SK-N-SH (cell line): ENCODE measurements around the gene S1PR2. TPM values are rescaled to one million over a fixed set of nuclear protein-coding genes. Genes with fewer than 3 reads are reported as not detected.

Experiments used
- CTCF ChIA-PET: fragments of 300-600, 350-600 bp; formaldehyde crosslinking; extraction: SDS; loops from one replicate; lab custom pipeline; 2021; lab: Yijun Ruan, JAX
- POLR2A ChIA-PET: fragments of 350-600 bp; sonication (Branson Sonifier 250); formaldehyde crosslinking; extraction: SDS; loops from one replicate; lab custom pipeline; 2020; ENCODE audit warnings: antibody characterized with exemption, inconsistent platforms; lab: Yijun Ruan, JAX
- DNase-seq: peaks from one replicate; pipeline ENCODE4 v3.0.0; 2012
- H2AFZ ChIP-seq: fragments of 200-600 bp; sonication (generic); 2 replicates; pipeline ENCODE4 v1.8.1; 2016; ENCODE audit warnings: antibody characterized with exemption, mild to moderate bottlenecking, low read depth
- H3F3A ChIP-seq: fragments of 200-600 bp; sonication (generic); replicated peaks from 2 replicates; pipeline ENCODE3; 2016; ENCODE audit warnings: antibody characterized with exemption, mild to moderate bottlenecking; ENCODE audit not compliant: insufficient read depth
- H3K27ac ChIP-seq, 2 experiments: fragments of 200-500 bp in 1 of 2; fragments of 200-600 bp in 1 of 2; sonication (Bioruptor generic) in 1 of 2; sonication (generic), shearing (Covaris generic) in 1 of 2; 2 replicates each; pipeline versions ENCODE4 v1.5.1 to v1.6.1; 2014 to 2016; ENCODE audit warnings: low read depth in 2 of 2, inconsistent platforms in 1 of 2, low read length in 1 of 2, mild to moderate bottlenecking in 1 of 2, mixed read lengths in 1 of 2
- H3K27me3 ChIP-seq: fragments of 200-600 bp; sonication (generic), shearing (Covaris generic); 2 replicates; pipeline ENCODE4 v1.6.1; 2016; ENCODE audit warnings: mixed run types; ENCODE audit not compliant: insufficient read depth
- H3K36me3 ChIP-seq, 2 experiments: fragments of 200-500 bp in 1 of 2; fragments of 200-600 bp in 1 of 2; sonication (Bioruptor generic) in 1 of 2; sonication (generic) in 1 of 2; replicated peaks in 1 of 2; 2 replicates each; pipeline versions ENCODE3 to v1.5.1; 2014 to 2016; ENCODE audit warnings: low read length in 1 of 2, mild to moderate bottlenecking in 1 of 2; ENCODE audit not compliant: insufficient read depth in 2 of 2, control insufficient read depth in 1 of 2
- H3K4me1 ChIP-seq, 2 experiments: fragments of 200-500 bp in 1 of 2; fragments of 200-600 bp in 1 of 2; sonication (Bioruptor generic) in 1 of 2; sonication (generic), shearing (Covaris generic) in 1 of 2; 2 replicates each; pipeline versions ENCODE4 v1.5.1 to v1.6.1; 2014 to 2016; ENCODE audit warnings: low read depth in 1 of 2, low read length in 1 of 2, mixed run types in 1 of 2; ENCODE audit not compliant: insufficient read depth in 2 of 2, control insufficient read depth in 1 of 2
- H3K4me2 ChIP-seq: fragments of 200-600 bp; sonication (generic), shearing (Covaris generic); 2 replicates; pipeline ENCODE4 v1.6.1; 2017; ENCODE audit warnings: mixed run types
- H3K4me3 ChIP-seq, 2 experiments: fragments of 200-500 bp in 1 of 2; fragments of 200-600 bp in 1 of 2; sonication (Bioruptor generic) in 1 of 2; sonication (generic), shearing (Covaris generic) in 1 of 2; 2 replicates each; pipeline versions ENCODE4 v1.5.1 to v1.8.1; 2014 to 2016; ENCODE audit warnings: low read depth in 2 of 2, inconsistent platforms in 1 of 2, low read length in 1 of 2, mild to moderate bottlenecking in 1 of 2, mixed read lengths in 1 of 2, moderate library complexity in 1 of 2
- H3K79me2 ChIP-seq: fragments of 200-600 bp; sonication (generic); 2 replicates; pipeline ENCODE4 v1.8.1; 2017; ENCODE audit warnings: mild to moderate bottlenecking; ENCODE audit not compliant: insufficient read depth
- H3K9ac ChIP-seq: fragments of 200-600 bp; sonication (generic); 2 replicates; pipeline ENCODE4 v1.6.1; 2017; ENCODE audit warnings: mixed run types
- H3K9me2 ChIP-seq: fragments of 200-600 bp; sonication (generic); 2 replicates; pipeline ENCODE4 v1.6.1; 2017; ENCODE audit warnings: mixed run types
- H3K9me3 ChIP-seq: fragments of 200-600 bp; sonication (generic); 2 replicates; pipeline ENCODE4 v1.6.1; 2017; ENCODE audit warnings: mixed run types, mild to moderate bottlenecking, moderate library complexity
- H4K20me1 ChIP-seq: fragments of 200-600 bp; sonication (generic); 2 replicates; pipeline ENCODE4 v1.6.1; 2017; ENCODE audit warnings: mild to moderate bottlenecking, mixed run types; ENCODE audit not compliant: insufficient read depth
- CHD2 ChIP-seq: fragments of 150-350 bp; IDR thresholded peaks from 2 replicates; pipeline ENCODE4 v1.6.1; 2018; ENCODE audit warnings: low read length; ENCODE audit not compliant: partially characterized antibody
- EP300 ChIP-seq, 2 experiments: IDR thresholded peaks; 2 replicates each; pipeline versions ENCODE4 v1.4.0 to v1.6.1; 2012; ENCODE audit warnings: borderline replicate concordance in 1 of 2, low read depth in 1 of 2, low read length in 1 of 2
- FOSL2 ChIP-seq: IDR thresholded peaks from 2 replicates; pipeline ENCODE4 v1.4.0; 2012; ENCODE audit warnings: low read depth, mild to moderate bottlenecking, moderate library complexity, borderline replicate concordance
- FOXM1 ChIP-seq: IDR thresholded peaks from 2 replicates; pipeline ENCODE4 v1.4.0; 2012; ENCODE audit warnings: low read depth, mild to moderate bottlenecking
- GABPA ChIP-seq: IDR thresholded peaks from 2 replicates; pipeline ENCODE4 v1.4.0; 2012; ENCODE audit warnings: low read depth, mild to moderate bottlenecking
- GATA2 ChIP-seq: sonication (generic); formaldehyde crosslinking; IDR thresholded peaks from 2 replicates; pipeline ENCODE4 v1.5.0; 2020; ENCODE audit warnings: mild to moderate bottlenecking, missing genetic modification reagents
- JUND ChIP-seq: IDR thresholded peaks from 2 replicates; pipeline ENCODE4 v1.4.0; 2012
- MXI1 ChIP-seq: IDR thresholded peaks from 2 replicates; pipeline ENCODE4 v1.6.1; 2012; ENCODE audit warnings: mild to moderate bottlenecking, low read depth, low read length, improper control_type of control experiment
- NRF1 ChIP-seq: IDR thresholded peaks from 2 replicates; pipeline ENCODE4 v1.6.1; 2012; ENCODE audit warnings: low read depth, mild to moderate bottlenecking, low read length
- RAD21 ChIP-seq: IDR thresholded peaks from 2 replicates; pipeline ENCODE4 v1.6.1; 2012; ENCODE audit warnings: mild to moderate bottlenecking, low read length
- RCOR1 ChIP-seq: fragments of 150-350 bp; IDR thresholded peaks from 2 replicates; pipeline ENCODE4 v1.6.1; 2017; ENCODE audit warnings: antibody characterized with exemption, low read length
- RFX5 ChIP-seq: IDR thresholded peaks from 2 replicates; pipeline ENCODE4 v1.6.1; 2012; ENCODE audit warnings: mild to moderate bottlenecking, improper control_type of control experiment, low read length
- RXRA ChIP-seq: IDR thresholded peaks from 2 replicates; pipeline ENCODE4 v1.4.0; 2012; ENCODE audit warnings: low read depth, mild to moderate bottlenecking, borderline replicate concordance
- SIN3A ChIP-seq: IDR thresholded peaks from 2 replicates; pipeline ENCODE4 v1.6.1; 2012; ENCODE audit warnings: low read depth, mild to moderate bottlenecking, low read length, moderate library complexity, borderline replicate concordance
- SMC3 ChIP-seq: IDR thresholded peaks from 2 replicates; pipeline ENCODE4 v1.6.1; 2012; ENCODE audit warnings: low read depth, low read length, improper control_type of control experiment
- TAF1 ChIP-seq: IDR thresholded peaks from 2 replicates; pipeline ENCODE4 v1.6.1; 2012; ENCODE audit warnings: low read depth, mild to moderate bottlenecking, low read length, moderate library complexity, borderline replicate concordance
- TEAD4 ChIP-seq: IDR thresholded peaks from 2 replicates; pipeline ENCODE4 v1.4.0; 2012; ENCODE audit warnings: mild to moderate bottlenecking, borderline replicate concordance; ENCODE audit not compliant: insufficient read depth
- YY1 ChIP-seq: IDR thresholded peaks from 2 replicates; pipeline ENCODE4 v1.4.0; 2012; ENCODE audit warnings: low read depth, mild to moderate bottlenecking
- WGBS: methylation state at CpG from one replicate; pipeline ENCODE4 v1.1.6; 2017; ENCODE audit warnings: low lambda C conversion rate; 5-methylcytosine and 5-hydroxymethylcytosine counted together
- polyA plus RNA-seq, 3 experiments: library from polyadenylated mRNA; depleted of rRNA; stranded (reverse); fragments of >200 nt; gene quantifications; 2 replicates each; pipeline ENCODE4 v1.2.3, GENCODE V29; 2012
- TF ChIP-seq, protein P1 (sequence below): IDR thresholded peaks from 2 replicates; pipeline ENCODE4 v1.4.0; 2012; ENCODE audit warnings: low read depth, borderline replicate concordance
- TF ChIP-seq, protein P2 (sequence below): IDR thresholded peaks from 2 replicates; pipeline ENCODE4; 2012
- TF ChIP-seq, protein P3 (sequence below): IDR thresholded peaks from 2 replicates; pipeline ENCODE4 v1.4.0; 2012; ENCODE audit warnings: low read depth
- TF ChIP-seq, protein P4 (sequence below): IDR thresholded peaks from 2 replicates; pipeline ENCODE4 v1.6.1; 2012; ENCODE audit warnings: mild to moderate bottlenecking, low read depth, low read length, moderate library complexity

The S1PR2 gene
- polyA plus RNA-seq, 1 of the 3 experiments (the other 2 are of a cell fraction): 3.6 TPM

DNA sequence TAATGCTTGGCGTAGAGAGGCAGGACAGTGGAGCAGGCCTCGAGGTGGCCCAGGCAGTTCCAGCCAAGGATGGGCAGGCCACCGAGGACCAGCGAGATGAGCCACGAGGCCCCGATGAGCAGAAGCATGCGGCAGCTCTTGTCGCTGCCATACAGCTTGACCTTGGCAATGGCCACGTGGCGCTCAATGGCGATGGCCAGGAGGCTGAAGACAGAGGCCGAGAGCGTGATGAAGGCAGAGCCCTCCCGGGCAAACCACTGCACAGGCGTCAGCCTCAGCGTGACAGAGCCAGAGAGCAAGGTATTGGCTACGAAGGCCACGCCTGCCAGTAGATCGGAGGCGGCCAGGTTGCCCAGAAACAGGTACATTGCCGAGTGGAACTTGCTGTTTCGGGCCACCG lies 6.8 kb downstream of the S1PR2 start:
- no peaks in the 10 kb centered on the region for H3F3A ChIP-seq
- 94% methylated on average over 15 of the region's 23 CpGs for WGBS
- H3K79me2 ChIP-seq: no peaks in the 10 kb centered on the region
- POLR2A ChIA-PET: no interaction called here
- no peaks in the 10 kb centered on the region for H3K36me3 ChIP-seq
- TF ChIP-seq TEAD4 (no peak), CHD2 (no peak), FOXM1 (no peak), RCOR1 (no peak), RAD21 (no peak), NRF1 (no peak), GABPA (no peak), RXRA (no peak), SIN3A (no peak), YY1 (no peak), MXI1 (no peak), EP300 (IDR thresholded peaks at IDR 0.05; ENCODE audit: borderline replicate concordance in 1 of 2, low read depth in 1 of 2, low read length in 1 of 2) (no peak)
- TF ChIP-seq, protein P1, sequence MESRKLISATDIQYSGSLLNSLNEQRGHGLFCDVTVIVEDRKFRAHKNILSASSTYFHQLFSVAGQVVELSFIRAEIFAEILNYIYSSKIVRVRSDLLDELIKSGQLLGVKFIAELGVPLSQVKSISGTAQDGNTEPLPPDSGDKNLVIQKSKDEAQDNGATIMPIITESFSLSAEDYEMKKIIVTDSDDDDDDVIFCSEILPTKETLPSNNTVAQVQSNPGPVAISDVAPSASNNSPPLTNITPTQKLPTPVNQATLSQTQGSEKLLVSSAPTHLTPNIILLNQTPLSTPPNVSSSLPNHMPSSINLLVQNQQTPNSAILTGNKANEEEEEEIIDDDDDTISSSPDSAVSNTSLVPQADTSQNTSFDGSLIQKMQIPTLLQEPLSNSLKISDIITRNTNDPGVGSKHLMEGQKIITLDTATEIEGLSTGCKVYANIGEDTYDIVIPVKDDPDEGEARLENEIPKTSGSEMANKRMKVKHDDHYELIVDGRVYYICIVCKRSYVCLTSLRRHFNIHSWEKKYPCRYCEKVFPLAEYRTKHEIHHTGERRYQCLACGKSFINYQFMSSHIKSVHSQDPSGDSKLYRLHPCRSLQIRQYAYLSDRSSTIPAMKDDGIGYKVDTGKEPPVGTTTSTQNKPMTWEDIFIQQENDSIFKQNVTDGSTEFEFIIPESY: no peak
- TF ChIP-seq, protein P2, sequence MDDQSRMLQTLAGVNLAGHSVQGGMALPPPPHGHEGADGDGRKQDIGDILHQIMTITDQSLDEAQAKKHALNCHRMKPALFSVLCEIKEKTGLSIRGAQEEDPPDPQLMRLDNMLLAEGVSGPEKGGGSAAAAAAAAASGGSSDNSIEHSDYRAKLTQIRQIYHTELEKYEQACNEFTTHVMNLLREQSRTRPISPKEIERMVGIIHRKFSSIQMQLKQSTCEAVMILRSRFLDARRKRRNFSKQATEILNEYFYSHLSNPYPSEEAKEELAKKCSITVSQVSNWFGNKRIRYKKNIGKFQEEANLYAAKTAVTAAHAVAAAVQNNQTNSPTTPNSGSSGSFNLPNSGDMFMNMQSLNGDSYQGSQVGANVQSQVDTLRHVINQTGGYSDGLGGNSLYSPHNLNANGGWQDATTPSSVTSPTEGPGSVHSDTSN: no peak
- TF ChIP-seq, protein P3, sequence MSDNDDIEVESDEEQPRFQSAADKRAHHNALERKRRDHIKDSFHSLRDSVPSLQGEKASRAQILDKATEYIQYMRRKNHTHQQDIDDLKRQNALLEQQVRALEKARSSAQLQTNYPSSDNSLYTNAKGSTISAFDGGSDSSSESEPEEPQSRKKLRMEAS: no peak
- TF ChIP-seq, all 33 proteins: peak for 0
- Histone ChIP-seq H3K9me3 (no peaks in the 10 kb centered on the region), H3K27me3 (no peaks in the 10 kb centered on the region), H4K20me1 (no peaks in the 10 kb centered on the region), H3K4me1 (peaks cover 0 to 23% of the 10 kb centered on the region in 2 experiments; a peak in 1 of 4 replicates), H3K4me3 (no peak overlapping the region), H3K9ac (no peak overlapping the region), H3K9me2 (no peaks in the 10 kb centered on the region), H3K27ac (no peak overlapping the region), H3K4me2 (no peak overlapping the region), H2AFZ (no peak overlapping the region)
- DNase-seq: no peak
- CTCF ChIA-PET: no interaction called here

DNA sequence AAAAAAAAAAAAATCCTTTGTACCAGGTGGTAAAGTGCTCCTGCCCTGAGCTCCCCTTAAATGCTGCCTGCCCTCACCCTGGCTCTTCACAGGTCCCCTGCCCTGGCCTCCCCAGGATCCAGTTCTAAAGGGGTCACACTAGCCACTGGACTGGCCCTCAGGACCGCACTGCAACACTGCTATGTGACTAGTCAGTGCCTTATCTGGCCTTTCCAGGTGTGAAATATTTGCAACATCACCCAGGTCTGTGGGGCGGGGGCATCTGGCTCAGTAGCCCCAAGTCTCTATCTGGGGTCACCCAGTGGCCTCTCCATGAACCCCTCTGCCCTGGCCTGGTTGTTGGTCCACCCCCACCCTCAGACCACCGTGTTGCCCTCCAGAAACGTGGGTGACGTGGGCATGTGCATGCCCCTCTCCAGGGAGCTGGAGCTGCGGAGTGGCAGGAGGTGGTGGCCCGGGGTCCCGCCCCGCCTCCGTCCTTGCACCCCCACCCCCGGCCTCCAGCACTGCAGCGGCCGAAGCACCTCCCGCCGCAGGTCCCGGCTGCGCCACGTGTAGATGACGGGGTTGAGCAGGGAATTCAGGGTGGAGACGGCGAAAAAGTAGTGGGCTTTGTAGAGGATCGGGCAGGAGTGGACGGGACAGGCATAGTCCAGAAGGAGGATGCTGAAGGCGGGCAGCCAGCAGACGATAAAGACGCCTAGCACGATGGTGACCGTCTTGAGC lies 7.5 kb downstream of the S1PR2 start:
- peaks cover 0 to 21% of the 10 kb centered on the region in 2 experiments; a peak in 1 of 4 replicates for H3K4me1 ChIP-seq
- POLR2A ChIA-PET: no interaction called here
- 95% methylated on average over 19 of the region's 28 CpGs for WGBS
- no peak for TF ChIP-seq GATA2
- no peak for TF ChIP-seq JUND
- no peak for TF ChIP-seq FOSL2
- no peak for TF ChIP-seq SMC3
- TF ChIP-seq, protein P4, sequence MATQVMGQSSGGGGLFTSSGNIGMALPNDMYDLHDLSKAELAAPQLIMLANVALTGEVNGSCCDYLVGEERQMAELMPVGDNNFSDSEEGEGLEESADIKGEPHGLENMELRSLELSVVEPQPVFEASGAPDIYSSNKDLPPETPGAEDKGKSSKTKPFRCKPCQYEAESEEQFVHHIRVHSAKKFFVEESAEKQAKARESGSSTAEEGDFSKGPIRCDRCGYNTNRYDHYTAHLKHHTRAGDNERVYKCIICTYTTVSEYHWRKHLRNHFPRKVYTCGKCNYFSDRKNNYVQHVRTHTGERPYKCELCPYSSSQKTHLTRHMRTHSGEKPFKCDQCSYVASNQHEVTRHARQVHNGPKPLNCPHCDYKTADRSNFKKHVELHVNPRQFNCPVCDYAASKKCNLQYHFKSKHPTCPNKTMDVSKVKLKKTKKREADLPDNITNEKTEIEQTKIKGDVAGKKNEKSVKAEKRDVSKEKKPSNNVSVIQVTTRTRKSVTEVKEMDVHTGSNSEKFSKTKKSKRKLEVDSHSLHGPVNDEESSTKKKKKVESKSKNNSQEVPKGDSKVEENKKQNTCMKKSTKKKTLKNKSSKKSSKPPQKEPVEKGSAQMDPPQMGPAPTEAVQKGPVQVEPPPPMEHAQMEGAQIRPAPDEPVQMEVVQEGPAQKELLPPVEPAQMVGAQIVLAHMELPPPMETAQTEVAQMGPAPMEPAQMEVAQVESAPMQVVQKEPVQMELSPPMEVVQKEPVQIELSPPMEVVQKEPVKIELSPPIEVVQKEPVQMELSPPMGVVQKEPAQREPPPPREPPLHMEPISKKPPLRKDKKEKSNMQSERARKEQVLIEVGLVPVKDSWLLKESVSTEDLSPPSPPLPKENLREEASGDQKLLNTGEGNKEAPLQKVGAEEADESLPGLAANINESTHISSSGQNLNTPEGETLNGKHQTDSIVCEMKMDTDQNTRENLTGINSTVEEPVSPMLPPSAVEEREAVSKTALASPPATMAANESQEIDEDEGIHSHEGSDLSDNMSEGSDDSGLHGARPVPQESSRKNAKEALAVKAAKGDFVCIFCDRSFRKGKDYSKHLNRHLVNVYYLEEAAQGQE: no peak
- no peak for TF ChIP-seq RFX5
- TF ChIP-seq FOXM1: no peak
- TF ChIP-seq TAF1: no peak
- TF ChIP-seq, protein P3: no peak
- no peak for TF ChIP-seq RXRA
- H3K27me3 ChIP-seq: no peaks in the 10 kb centered on the region
- no peaks in the 10 kb centered on the region for H3K9me2 ChIP-seq
- no peaks in the 10 kb centered on the region for H3F3A ChIP-seq
- CTCF ChIA-PET: interaction anchor here (2.1 kb wide), 1 partner anchor 26 kb away, joined by 7 read pairs; no protein-coding TSS in a partner anchor
- H3K36me3 ChIP-seq: no peaks in the 10 kb centered on the region
- no peaks in the 10 kb centered on the region for H3K79me2 ChIP-seq
- H3K4me2 ChIP-seq: no peak overlapping the region
- H4K20me1 ChIP-seq: no peaks in the 10 kb centered on the region
- no peak overlapping the region for H3K27ac ChIP-seq
- no peak overlapping the region for H3K9ac ChIP-seq
- no peaks in the 10 kb centered on the region for H3K9me3 ChIP-seq
- no peak overlapping the region for H2AFZ ChIP-seq
- DNase-seq: no peak
- H3K4me3 ChIP-seq: no peak overlapping the region
